Transverse colon (tissue), 4 donors: ENCODE measurements around the gene RIN3.

ENCODE experiments used
- CTCF ChIP-seq, 5 experiments: fragments of 200-600 bp in 3 of 5; fragments of 450-650 bp in 2 of 5; sonication (generic) in 3 of 5; IDR thresholded peaks; 1 replicate in 2 of 5; 2 replicates in 3 of 5; pipeline ENCODE4 v1.5.1; 2016 to 2017; ENCODE audit warnings: antibody characterized with exemption in 5 of 5, inconsistent platforms in 3 of 5, mild to moderate bottlenecking in 2 of 5, moderate library complexity in 1 of 5
- EP300 ChIP-seq: sonication (generic); formaldehyde crosslinking; IDR thresholded peaks from one replicate; pipeline ENCODE4 v1.6.1; 2017; ENCODE audit warnings: antibody characterized with exemption, low read depth
- POLR2A ChIP-seq: fragments of 450-650 bp; IDR thresholded peaks from one replicate; pipeline ENCODE4 v1.6.1; 2016; ENCODE audit warnings: antibody characterized with exemption, mild to moderate bottlenecking, moderate library complexity
- POLR2AphosphoS5 ChIP-seq, 3 donors: sonication (generic); formaldehyde crosslinking; IDR thresholded peaks; one replicate each; pipeline ENCODE4 v1.6.1; 2016; ENCODE audit warnings: antibody characterized with exemption in 3 of 3

- TF ChIP-seq CTCF (IDR thresholded peaks at IDR 0.05) (no peak), POLR2AphosphoS5 (IDR thresholded peaks at IDR 0.05) (no peak), EP300 (no peak), POLR2A (no peak)
Observed at GRCh38 chr14:92737619-92738188, 224.1 kb downstream of the RIN3 start.
